GM19397 (cell line): ENCODE data around the gene UGT1A10.

ENCODE experiments used
- ATAC-seq: cut with Tn5 transposase; IDR thresholded peaks from one replicate; pipeline ENCODE4 v1.9.1; 2021; ENCODE audit warnings: mild to moderate bottlenecking, moderate library complexity; ENCODE audit not compliant: unreplicated experiment

Gene UGT1A10

DNA sequence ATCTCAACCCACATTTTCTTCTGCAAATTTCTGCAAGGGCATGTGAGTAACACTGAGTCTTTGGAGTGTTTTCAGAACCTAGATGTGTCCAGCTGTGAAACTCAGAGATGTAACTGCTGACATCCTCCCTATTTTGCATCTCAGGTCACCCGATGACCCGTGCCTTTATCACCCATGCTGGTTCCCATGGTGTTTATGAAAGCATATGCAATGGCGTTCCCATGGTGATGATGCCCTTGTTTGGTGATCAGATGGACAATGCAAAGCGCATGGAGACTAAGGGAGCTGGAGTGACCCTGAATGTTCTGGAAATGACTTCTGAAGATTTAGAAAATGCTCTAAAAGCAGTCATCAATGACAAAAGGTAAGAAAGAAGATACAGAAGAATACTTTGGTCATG is 131.8 kb downstream of the UGT1A10 start:
- no peak for ATAC-seq

DNA sequence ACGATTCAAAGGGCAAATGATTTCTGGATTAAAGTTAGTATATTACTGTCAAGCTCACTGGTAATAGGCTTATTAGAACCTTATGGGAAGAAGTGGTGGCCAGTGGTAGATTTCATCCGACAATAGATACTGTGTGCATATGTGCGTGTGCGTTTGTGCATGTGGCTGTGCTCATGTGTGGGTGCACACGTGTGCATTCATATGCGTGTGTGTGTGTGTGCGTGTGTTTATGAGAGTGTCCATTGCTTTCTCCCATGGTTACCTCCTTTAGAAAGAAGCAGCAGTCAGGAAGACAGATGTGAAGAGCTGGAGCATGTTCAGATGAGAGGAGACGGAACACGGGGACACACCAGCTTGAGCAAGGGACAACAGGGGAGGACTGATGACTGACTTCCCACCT is 133.0 kb downstream of the UGT1A10 start:
- no peak for ATAC-seq

DNA sequence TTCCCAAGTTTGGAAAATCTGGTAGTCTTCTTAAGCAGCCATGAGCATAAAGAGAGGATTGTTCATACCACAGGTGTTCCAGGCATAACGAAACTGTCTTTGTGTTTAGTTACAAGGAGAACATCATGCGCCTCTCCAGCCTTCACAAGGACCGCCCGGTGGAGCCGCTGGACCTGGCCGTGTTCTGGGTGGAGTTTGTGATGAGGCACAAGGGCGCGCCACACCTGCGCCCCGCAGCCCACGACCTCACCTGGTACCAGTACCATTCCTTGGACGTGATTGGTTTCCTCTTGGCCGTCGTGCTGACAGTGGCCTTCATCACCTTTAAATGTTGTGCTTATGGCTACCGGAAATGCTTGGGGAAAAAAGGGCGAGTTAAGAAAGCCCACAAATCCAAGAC is 135.9 kb downstream of the UGT1A10 start:
- no peak for ATAC-seq

DNA sequence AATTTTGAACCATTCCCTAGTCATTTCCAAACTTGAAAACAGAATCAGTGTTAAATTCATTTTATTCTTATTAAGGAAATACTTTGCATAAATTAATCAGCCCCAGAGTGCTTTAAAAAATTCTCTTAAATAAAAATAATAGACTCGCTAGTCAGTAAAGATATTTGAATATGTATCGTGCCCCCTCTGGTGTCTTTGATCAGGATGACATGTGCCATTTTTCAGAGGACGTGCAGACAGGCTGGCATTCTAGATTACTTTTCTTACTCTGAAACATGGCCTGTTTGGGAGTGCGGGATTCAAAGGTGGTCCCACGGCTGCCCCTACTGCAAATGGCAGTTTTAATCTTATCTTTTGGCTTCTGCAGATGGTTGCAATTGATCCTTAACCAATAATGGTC is 136.3 kb downstream of the UGT1A10 start:
- no peak for ATAC-seq

DNA sequence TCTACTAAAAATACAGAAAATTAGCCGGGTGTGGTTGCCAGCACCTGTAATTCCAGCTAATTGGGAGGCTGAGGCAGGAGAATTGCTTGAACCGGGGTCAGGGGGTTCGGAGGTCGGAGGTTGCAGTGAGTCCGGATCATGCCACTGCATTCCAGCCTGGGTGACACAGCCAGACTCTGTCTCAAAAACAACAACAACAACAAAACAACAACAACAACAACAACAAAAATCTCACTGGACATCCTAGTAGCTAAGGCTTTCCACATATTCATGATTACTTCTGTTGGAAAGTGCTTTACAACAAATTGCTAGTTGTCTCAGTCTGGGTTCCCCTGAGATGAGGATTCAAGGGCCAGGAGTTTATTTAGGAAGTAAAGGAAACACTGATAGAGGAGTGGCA is 137.6 kb downstream of the UGT1A10 start:
- no peak for ATAC-seq

DNA sequence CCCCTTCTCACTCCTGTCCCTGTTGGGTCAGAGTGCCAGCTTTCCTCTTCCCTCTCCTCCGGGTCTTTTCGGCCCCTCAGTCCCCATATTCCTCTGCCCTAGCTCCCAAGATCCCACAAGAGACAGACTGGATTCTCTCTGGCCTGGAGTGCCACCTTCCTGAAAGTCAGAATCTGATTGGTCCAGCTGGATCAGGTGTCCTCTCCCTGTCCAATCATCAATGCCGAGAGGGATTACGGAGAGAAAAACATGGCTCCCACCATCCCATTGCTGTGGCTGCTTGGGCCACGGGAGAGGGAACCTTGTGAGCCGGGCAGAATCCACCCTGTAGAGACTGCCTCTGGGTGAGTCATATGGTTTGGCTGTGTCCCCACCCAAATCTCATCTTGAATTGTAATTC is 139.2 kb downstream of the UGT1A10 start:
- ATAC-seq = no peak

DNA sequence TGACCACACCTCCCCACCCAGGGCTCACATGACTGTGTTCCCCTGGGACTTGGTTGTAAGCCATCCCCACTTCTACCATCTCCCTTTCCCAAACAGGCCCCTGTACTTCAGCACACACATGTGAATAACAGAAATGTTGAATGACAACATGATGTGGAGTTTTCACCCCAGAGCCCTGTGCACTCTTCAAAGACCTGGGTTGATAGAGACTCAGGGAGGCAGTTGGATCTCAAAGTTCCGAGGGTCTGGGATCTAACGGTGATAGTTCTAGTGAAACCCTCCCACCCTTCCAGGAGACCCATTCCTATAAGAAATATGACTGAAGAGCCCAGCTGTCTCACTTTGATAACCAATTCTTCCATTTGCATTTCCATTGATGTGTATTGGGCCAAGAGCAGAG is 141.8 kb downstream of the UGT1A10 start, which contains the start of gene MROH2A:
Gene MROH2A, plus strand, starts transcription at position 301 of the 400 bp plus-strand sequence. CDS start 1,029 bp downstream, outside the sequence.
- ATAC-seq = no peak

DNA sequence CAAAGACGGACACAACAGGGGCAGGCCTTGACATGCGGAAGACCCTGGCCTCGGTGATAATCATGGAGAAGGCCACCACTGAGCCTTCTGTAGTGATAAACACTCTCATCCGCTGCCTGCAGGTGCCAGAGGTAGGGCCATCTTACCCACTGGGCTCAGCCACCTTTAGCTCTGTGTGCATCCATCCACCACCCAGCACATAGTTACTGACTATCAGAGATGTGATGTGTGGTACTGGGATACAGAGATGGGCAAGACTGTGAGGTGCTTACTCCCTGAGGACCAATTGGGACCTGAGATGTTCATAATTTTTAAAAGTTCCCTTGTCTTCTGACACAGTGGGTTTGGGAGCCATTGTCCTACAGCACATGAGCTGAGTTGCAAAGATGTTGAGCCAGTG is 143.5 kb downstream of the UGT1A10 start:
- no peak for ATAC-seq

DNA sequence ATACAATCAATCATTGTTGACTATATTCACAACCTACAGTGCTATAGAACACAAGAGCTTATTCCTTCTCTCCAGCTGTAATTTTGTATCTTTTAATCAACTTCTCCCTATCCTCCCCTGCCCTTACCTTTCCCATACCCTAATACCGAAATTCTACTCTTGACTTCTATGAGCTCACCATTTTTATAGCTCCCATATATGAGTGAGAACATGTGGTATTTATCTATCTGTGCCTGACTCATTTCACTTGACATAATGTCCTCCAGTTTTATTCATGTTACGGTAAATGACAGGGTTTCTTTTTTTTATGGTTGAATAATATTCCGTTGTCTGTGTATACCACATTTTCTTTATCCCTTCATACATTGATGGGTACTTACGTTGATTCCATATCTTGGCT is 144.5 kb downstream of the UGT1A10 start:
- ATAC-seq = no peak

DNA sequence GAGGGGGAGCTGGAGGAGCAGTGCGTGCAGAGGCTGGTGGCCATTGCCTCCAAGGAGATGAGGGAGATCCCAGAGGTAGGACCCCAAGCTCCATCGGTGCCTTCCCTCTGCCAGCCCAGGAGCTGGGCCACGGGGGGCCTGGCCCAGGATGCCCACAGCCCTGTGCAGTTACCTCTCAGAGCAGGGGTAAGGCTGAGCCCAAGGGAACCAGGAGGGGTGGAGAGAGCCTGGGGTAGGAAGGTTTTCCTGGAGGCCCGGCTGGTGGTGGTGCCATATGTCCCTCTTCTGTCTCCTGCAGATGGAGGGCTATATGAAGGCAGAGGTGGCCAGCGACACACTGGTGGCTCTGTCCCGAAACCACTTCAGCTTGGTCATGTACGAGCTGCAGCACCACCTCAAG is 153.3 kb downstream of the UGT1A10 start:
- ATAC-seq = no peak

DNA sequence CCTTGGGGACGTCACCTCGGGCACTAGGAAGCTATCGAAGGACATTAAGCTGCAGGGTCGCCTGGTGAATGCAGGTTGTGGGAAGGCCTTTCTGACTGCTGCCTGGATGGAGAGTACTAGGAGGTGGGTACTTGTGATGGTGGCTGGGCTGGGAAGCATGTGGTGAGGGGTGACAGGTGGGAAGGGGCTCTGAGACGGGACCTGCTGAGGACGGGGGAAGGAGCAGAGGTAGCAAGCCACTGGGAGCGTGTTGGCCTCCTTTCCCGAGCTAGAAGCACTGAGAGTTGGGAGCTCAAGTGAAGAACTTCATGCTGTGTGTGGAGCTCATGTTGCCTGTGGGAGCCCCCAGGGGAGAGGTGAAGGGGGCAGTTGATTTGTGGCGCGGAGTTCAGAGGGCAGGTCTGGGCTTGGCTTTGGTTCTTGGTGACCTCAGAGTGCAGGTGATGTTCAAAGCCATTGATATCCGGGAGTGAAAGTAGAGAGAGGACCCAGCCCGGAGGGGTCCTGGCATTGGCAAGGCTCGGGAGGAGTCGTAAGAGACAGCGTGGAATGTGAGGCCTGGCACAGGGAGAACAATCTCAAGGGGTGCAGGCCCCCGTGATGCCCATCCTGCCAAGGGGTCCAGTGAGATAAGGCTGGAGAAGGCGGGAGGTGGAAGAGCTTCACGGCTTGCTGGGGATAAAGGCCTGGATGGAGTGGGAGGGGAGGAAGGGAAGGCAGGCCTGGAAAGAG is 155.1 kb downstream of the UGT1A10 start:
- ATAC-seq = no peak

DNA sequence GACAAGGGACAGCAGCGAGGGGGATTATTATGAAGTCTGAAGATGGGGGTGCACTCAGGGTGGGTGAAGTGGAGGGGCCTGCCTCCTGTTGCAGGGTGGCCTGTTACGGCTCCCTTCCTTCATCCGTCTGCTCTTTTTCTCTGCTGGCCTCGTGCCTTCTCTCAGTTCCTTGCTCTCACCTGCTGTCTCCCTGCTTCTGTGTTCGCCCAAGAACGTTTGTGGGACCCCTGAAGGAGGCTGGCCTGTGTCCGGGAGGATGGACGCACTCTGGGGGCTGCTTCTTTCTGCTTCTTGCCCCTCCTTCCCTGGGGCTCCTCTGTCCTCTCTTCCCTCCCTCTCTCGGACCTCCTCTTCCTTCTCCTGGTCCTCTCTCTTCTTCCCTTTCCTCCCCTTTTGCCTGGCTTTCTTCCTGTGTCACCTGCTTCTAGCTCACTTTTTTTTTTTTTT is 155.7 kb downstream of the UGT1A10 start:
- ATAC-seq = no peak

DNA sequence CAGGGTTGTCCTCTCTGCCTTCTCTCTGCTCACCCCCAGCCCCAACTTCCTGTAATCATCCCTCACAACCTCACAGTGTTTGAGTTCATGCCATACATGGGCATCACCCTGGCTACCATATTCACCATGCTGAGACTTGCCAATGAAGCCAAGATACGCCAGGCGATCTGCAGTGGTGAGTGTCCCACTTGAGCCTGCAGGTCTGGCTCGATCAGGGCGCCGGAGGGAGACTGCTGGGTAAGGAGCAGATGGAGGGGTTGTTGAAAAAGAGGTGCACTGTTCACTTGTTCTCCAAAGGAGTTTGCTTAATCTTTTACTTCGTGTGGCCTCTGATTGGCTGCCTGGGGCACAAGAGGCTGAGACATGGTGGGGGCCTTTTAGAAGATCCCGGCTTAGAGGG is 156.5 kb downstream of the UGT1A10 start:
- ATAC-seq = no peak

DNA sequence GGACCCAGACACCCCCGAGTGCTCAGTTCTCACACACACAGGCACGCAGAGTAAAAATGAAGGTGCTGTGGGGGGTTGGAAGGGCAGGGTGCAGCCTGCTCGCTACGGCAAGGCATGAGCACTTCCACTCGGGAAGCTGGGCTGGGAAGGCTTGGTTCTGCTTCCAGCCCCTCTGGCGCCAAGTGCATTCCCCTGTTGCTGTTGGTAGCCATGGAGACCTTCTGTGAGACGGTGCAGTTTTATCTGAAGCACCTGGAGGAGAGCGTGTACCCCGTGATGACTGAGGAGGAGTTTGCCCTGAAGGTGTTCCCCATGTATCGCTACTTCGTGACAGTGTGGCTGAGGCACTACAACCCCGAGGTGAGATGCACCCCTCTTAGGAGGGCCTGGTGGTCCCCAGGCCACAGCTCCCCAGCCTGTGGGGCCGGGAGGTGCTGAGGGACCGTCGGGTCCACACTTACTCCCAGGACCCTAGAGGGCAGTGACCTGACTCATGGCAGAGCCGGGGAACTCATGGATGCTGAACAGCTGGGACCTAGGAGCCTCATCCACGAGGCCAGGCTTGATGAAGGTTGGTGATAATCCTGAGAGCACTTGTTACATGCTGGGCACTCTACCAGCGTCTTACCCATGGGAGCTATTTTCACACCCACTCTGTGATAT is 157.3 kb downstream of the UGT1A10 start:
- no peak for ATAC-seq

DNA sequence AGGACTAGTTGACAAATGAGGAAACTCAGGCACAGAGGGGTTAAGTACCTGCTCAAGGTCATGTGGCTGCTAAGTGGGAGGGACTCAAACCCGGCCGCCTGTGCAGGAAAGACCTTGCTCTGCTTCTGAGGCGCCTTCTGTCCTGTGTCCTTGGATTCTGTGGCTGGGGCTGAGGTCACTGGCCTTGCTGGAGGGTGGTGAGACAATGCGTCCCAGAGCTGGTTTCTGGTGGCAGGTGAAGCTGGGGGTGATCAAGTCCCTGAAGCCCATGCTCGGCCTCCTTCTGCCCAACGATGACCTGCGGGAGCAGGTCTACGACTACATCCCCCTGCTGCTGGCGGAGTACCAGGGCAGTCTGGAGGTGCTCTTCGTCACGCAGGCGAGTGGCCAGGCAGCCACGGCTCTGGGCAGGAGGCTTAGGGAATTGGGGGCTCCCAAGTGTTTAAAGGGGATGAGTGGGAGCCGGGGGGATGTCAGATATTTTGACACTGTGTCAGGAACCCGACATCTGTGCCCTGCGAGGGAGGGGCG is 157.9 kb downstream of the UGT1A10 start:
- ATAC-seq = no peak

DNA sequence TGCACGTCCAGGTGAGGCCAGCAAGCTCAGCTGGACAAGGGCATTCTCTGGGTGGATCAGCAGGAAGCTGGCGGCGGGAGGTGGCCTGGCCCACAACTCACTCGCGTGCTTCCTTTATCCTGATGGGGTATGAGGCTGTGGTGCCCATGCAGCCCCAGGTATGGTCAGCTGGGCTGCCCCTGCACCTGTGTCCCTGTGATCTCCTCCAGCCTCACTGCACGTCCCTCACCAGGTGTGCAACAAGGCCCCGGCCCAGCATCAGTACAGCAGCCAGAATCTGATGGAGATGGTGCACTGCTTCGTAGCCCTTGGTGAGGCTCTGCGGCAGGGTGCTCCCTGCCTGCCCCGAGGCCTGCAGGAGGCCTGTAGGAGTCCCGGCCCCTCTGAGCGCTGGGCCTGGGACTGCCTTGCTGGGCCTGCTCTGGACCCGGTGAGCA is 159.5 kb downstream of the UGT1A10 start:
- no peak for ATAC-seq

DNA sequence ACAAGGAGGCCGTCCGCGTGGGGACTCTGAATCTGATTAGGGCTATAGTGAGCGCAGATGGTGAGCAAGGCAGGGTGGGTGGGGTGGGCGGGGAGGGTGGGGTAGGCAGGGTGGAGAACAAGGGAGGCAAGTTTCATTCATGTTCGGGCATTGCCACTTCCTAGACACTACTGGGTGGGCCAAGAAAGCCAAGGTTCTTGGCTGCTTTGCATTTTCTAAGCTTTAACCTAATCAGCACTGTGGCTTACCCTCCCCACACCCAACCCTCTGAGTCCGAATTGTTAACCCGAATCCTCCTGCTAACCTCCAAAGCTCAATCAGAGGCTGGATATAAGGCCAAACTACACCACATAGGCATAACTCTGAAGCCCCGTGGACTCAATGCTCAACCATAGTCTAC is 160.0 kb downstream of the UGT1A10 start:
- ATAC-seq = no peak

DNA sequence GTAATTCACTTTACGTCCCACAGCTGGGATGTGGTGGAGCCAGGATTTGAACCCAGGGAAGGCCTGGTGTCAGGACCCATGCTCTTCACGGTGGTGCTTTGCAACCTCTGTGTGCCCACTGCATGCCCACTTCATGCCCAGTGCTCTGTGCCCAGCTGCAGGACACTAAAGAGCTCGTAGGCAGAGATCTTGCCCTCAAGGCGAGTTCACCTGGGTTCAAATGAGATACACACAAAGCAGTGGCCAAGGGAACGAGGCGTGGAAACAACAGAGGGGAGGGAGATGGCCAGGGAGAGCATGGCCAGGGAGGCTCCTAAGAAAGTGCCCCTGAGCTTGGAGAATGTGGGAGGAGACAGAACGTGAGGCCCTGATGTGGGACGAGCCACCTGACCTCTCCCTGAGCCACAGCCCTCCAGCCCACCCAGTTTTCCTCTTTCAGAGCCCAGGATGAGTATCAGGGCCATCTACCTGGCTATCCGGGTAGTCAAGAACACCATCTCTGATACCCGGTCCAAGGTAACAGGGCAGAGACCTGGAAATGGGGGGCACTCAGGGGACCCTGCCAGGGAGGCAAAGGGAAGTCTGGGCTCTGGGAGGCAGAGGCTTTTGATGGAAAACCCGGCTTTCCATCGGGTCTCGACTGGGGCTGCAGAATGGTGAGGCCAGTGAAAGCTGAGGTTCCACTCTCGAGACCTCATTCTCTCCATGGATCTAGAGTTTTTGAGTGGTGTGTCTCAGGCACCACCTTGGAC is 162.3 kb downstream of the UGT1A10 start:
- ATAC-seq = no peak

DNA sequence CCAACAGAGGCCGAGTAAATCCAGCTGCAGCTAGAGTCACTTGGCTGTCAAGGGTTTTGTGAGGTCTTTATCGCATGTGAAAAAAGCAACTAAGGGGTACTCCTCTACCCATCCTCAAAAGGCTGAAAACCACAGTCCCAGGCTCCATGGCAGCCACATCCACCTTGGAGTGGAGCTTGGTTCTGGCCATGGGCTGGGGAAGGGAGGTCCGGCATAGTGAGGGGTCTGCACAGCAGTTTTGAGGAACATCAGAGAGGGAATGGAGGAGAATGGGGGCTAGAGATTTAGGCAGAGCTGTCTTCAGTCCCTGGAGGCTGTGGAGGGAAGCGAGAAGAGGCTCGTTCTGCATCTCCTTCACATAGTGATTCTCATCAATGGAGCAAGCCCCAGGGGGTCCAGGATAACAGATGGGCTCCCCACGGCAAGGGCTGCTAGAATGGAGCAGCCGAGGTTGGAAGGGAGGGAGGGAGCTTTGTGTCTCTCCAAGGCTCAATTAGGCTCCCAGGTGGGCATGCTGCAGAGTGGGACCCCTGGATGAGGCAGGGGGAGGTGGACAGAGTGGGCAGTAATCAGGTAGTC is 162.9 kb downstream of the UGT1A10 start:
- ATAC-seq = no peak

DNA sequence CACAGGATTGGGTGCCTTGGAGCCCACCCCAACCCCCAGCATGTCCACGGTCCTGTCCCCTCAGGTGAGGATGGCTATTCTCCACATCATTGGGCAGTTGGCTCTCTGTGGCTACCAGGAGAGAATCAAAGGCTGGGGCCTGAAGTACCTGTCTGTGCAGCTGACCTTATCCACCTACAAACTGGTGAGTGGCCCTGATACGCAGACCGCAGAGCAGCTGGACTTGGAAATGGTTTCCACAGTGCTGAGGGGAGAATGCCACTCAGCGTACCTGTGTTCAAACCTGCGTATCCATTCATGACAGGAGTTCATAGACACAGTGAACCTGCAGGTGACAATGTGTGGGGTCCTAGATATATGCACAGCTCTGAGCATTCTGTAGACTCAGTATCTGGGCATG is 163.5 kb downstream of the UGT1A10 start:
- no peak for ATAC-seq

DNA sequence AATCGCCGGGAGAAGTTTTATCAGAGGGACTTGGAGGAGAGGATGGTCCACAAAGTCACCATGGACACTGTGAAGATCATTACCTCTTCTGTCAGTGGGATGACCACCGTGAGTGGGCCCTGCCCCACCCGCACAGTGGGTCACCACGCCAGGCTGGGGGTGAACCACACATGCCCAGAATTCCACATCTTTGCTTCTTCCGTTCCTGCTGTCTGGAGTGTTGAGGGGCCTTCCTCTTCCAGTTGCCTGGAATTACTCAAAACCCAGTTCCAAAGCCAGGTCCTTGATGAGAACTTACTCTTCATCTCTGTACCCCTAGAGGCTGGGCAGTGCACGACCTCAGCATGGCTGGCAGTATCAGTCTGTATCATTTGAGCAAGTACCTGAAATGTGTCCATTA is 164.0 kb downstream of the UGT1A10 start:
- ATAC-seq = no peak
